ENCODE results near the gene CERS2. TPM values are rescaled to one million over a fixed set of nuclear protein-coding genes. Genes with fewer than 3 reads are reported as not detected.

CERS2 gene
- total RNA-seq, 2 donors from 2014 or later: 102 to 122 TPM

GRCh38 chr1:150997126-150997872 is 22.7 kb upstream of the CERS2 start:
- Histone ChIP-seq H3K4me1 (ENCODE audit: control insufficient read depth in 1 of 2, low read depth in 2 of 2) (peaks cover 0 to 3% of the 10 kb centered on the region in 2 donors), H3K36me3 (peaks cover 30% of the 10 kb centered on the region), H3K27ac (no peak overlapping the region), H3K4me3 (no peak overlapping the region), H3K27me3 (replicated peaks; ENCODE audit: insufficient read depth) (no peaks in the 10 kb centered on the region), H3K9me3 (no peaks in the 10 kb centered on the region)
- no peak for DNase-seq (ENCODE audit: low spot score)
- TF ChIP-seq, protein P1, sequence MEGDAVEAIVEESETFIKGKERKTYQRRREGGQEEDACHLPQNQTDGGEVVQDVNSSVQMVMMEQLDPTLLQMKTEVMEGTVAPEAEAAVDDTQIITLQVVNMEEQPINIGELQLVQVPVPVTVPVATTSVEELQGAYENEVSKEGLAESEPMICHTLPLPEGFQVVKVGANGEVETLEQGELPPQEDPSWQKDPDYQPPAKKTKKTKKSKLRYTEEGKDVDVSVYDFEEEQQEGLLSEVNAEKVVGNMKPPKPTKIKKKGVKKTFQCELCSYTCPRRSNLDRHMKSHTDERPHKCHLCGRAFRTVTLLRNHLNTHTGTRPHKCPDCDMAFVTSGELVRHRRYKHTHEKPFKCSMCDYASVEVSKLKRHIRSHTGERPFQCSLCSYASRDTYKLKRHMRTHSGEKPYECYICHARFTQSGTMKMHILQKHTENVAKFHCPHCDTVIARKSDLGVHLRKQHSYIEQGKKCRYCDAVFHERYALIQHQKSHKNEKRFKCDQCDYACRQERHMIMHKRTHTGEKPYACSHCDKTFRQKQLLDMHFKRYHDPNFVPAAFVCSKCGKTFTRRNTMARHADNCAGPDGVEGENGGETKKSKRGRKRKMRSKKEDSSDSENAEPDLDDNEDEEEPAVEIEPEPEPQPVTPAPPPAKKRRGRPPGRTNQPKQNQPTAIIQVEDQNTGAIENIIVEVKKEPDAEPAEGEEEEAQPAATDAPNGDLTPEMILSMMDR (IDR thresholded peaks at IDR 0.05): no peak
- no peak for ATAC-seq (ENCODE audit: insufficient number of reproducible peaks, low FRiP score, low read depth)

DNA sequence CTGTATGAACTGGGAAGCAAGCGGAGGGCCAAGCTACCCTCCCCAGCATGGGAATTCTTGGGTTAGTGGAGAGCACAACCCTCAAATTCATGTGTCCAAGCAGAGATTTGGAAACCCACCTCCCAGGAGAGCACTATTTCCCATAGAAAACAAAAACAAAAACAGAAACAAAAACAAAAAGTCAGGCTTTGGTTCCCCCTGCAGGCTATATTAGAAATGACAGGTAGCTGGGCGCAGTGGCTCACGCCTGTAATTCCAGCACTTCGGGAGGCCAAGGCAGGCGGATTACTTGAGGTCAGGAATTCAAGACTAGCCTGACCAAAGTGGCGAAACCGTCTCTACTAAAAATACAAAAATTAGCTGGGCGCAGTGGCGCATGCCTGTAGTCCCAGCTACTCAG is 21.3 kb upstream of the CERS2 start:
- ATAC-seq (ENCODE audit: insufficient number of reproducible peaks, low FRiP score, low read depth) (peak; percentile 44), DNase-seq (ENCODE audit: low spot score) (no peak)
- no peak overlapping the region for H3K4me3 ChIP-seq
- H3K4me1 ChIP-seq (ENCODE audit: control insufficient read depth in 1 of 2, low read depth in 2 of 2): no peaks in the 10 kb centered on the region
- TF ChIP-seq, protein P1 (IDR thresholded peaks at IDR 0.05): peak; percentile 86
- H3K27ac ChIP-seq: no peak overlapping the region
- no peaks in the 10 kb centered on the region for H3K9me3 ChIP-seq
- peaks cover 30% of the 10 kb centered on the region for H3K36me3 ChIP-seq
- H3K27me3 ChIP-seq (replicated peaks; ENCODE audit: insufficient read depth): no peaks in the 10 kb centered on the region

- ATAC-seq (ENCODE audit: insufficient number of reproducible peaks, low FRiP score, low read depth) (no peak), DNase-seq (ENCODE audit: low spot score) (no peak)
- H3K9me3 ChIP-seq: no peaks in the 10 kb centered on the region
- H3K27ac ChIP-seq: no peak overlapping the region
- H3K4me3 ChIP-seq: no peak overlapping the region
- no peaks in the 10 kb centered on the region for H3K27me3 ChIP-seq (replicated peaks; ENCODE audit: insufficient read depth)
- peaks cover 30% of the 10 kb centered on the region for H3K36me3 ChIP-seq
- no peaks in the 10 kb centered on the region for H3K4me1 ChIP-seq (ENCODE audit: control insufficient read depth in 1 of 2, low read depth in 2 of 2)
- TF ChIP-seq, protein P1 (IDR thresholded peaks at IDR 0.05): no peak
These were observed 20.8 kb upstream of the CERS2 start for GRCh38 chr1:150995460-150995859.

GRCh38 chr1:150994248-150994647 is 19.6 kb upstream of the CERS2 start:
- Histone ChIP-seq H3K27me3 (replicated peaks; ENCODE audit: insufficient read depth) (no peaks in the 10 kb centered on the region), H3K36me3 (peaks cover 27% of the 10 kb centered on the region), H3K9me3 (no peaks in the 10 kb centered on the region), H3K4me1 (ENCODE audit: control insufficient read depth in 1 of 2, low read depth in 2 of 2) (no peaks in the 10 kb centered on the region), H3K4me3 (no peak overlapping the region), H3K27ac (no peak overlapping the region)
- TF ChIP-seq, protein P1 (IDR thresholded peaks at IDR 0.05): no peak
- no peak for DNase-seq (ENCODE audit: low spot score)
- ATAC-seq (ENCODE audit: insufficient number of reproducible peaks, low FRiP score, low read depth): no peak

DNA sequence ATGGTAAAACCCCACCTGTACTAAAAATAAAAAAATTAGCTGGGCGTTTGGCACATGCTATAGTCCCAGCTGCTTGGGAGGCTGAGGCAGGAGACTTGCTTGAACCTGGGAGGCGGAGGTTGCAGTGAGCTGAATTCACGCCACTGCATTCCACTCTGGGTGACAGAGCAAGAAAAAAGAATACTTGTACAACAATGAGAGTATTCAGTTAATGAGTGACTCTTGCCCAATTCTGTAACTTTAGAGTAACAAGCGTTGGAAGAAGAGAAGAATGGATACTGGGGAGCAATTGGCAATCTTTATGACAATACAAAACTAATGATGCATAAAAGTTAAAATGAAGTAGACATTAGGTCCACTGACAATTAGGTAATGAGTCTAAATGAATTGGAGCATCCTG is 18.0 kb upstream of the CERS2 start:
- no peak for DNase-seq (ENCODE audit: low spot score)
- ATAC-seq (ENCODE audit: insufficient number of reproducible peaks, low FRiP score, low read depth): no peak
- no peaks in the 10 kb centered on the region for H3K9me3 ChIP-seq
- H3K36me3 ChIP-seq: peaks cover 12% of the 10 kb centered on the region
- no peak overlapping the region for H3K27ac ChIP-seq
- H3K4me1 ChIP-seq (ENCODE audit: control insufficient read depth in 1 of 2, low read depth in 2 of 2): no peaks in the 10 kb centered on the region
- no peaks in the 10 kb centered on the region for H3K27me3 ChIP-seq (replicated peaks; ENCODE audit: insufficient read depth)
- H3K4me3 ChIP-seq: no peak overlapping the region
- TF ChIP-seq, protein P1 (IDR thresholded peaks at IDR 0.05): no peak

All from thoracic aorta (tissue), 2 donors.